Parathyroid adenoma (tissue), 2 donors: Measurements from ENCODE around the gene LAMC1.

ENCODE experiments used
- H2AFZ ChIP-seq: fragments of 300-600 bp; sonication (generic); one replicate; pipeline ENCODE4 v1.7.0; 2017; ENCODE audit warnings: antibody characterized with exemption, mild to moderate bottlenecking
- H3K27ac ChIP-seq: fragments of 300-600 bp; sonication (generic); one replicate; pipeline ENCODE4 v1.7.0; 2017
- H3K27me3 ChIP-seq: fragments of 300-600 bp; sonication (generic); one replicate; pipeline ENCODE4 v1.7.0; 2017; ENCODE audit warnings: low read length; ENCODE audit not compliant: control insufficient read depth, insufficient read depth
- H3K36me3 ChIP-seq: fragments of 300-600 bp; sonication (generic); one replicate; pipeline ENCODE4 v1.7.0; 2017; ENCODE audit warnings: low read length; ENCODE audit not compliant: control insufficient read depth, insufficient read depth
- H3K4me1 ChIP-seq: fragments of 300-600 bp; sonication (generic); one replicate; pipeline ENCODE4 v1.7.0; 2017; ENCODE audit warnings: control low read depth
- H3K4me2 ChIP-seq: fragments of 300-600 bp; sonication (generic); one replicate; pipeline ENCODE4 v1.7.0; 2017; ENCODE audit warnings: low read length
- H3K4me3 ChIP-seq: fragments of 300-600 bp; sonication (generic); one replicate; pipeline ENCODE4 v1.7.0; 2017; ENCODE audit warnings: low read depth, low read length
- H3K79me2 ChIP-seq: fragments of 300-600 bp; sonication (generic); one replicate; pipeline ENCODE4 v1.7.0; 2017; ENCODE audit warnings: control low read depth
- H3K9ac ChIP-seq: fragments of 300-600 bp; sonication (generic); one replicate; pipeline ENCODE4 v1.7.0; 2017; ENCODE audit warnings: mild to moderate bottlenecking
- H3K9me3 ChIP-seq: fragments of 300-600 bp; sonication (generic); one replicate; pipeline ENCODE4 v1.7.0; 2017; ENCODE audit warnings: low read length; ENCODE audit not compliant: control insufficient read depth
- TF ChIP-seq, protein P1 (sequence below): fragments of 300-600 bp; sonication (generic); IDR thresholded peaks from one replicate; pipeline ENCODE4 v1.7.0; 2017; ENCODE audit warnings: antibody characterized with exemption, mild to moderate bottlenecking
- donor health status: primary hyperparathyroidism.

LAMC1 gene

DNA sequence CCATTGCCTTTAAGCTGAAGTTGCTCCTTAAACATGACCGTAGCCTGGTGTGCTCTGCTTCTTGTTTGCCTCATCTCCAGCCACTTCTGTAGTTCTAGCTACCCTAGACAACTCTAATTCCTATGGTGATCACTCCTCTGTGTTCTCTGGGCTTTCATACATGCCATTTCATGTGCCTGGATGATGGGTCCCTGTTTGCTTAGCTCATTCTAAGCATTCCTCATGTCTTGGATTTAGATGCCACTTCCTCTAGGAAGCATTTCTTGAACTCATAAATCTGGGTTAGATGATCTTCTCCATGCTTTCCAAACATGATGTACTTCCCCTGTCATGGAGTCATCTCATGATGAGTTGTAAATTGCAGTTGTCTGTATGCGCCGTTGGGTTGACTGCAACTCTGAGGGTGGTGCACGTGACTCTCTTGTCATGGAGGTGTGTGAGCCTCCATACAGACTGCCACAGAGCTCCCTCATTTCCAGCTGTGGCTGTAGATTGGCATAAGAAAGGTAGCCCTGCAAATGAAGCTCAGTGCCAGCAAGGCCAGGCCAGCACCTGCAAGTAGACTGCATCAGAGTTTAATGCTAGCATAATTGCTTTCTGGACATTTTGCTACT is 77.2 kb downstream of the LAMC1 start:
- H3K4me3 ChIP-seq, result no peak overlapping the region
- H3K9ac ChIP-seq, result no peak overlapping the region
- no peaks in the 10 kb centered on the region for H3K4me1 ChIP-seq
- no peaks in the 10 kb centered on the region for H3K36me3 ChIP-seq
- H3K4me2 ChIP-seq, result no peak overlapping the region
- H2AFZ ChIP-seq, result no peak overlapping the region
- H3K79me2 ChIP-seq, result peaks cover 3% of the 10 kb centered on the region
- no peak overlapping the region for H3K27ac ChIP-seq
- H3K27me3 ChIP-seq, result no peaks in the 10 kb centered on the region
- TF ChIP-seq, protein P1, sequence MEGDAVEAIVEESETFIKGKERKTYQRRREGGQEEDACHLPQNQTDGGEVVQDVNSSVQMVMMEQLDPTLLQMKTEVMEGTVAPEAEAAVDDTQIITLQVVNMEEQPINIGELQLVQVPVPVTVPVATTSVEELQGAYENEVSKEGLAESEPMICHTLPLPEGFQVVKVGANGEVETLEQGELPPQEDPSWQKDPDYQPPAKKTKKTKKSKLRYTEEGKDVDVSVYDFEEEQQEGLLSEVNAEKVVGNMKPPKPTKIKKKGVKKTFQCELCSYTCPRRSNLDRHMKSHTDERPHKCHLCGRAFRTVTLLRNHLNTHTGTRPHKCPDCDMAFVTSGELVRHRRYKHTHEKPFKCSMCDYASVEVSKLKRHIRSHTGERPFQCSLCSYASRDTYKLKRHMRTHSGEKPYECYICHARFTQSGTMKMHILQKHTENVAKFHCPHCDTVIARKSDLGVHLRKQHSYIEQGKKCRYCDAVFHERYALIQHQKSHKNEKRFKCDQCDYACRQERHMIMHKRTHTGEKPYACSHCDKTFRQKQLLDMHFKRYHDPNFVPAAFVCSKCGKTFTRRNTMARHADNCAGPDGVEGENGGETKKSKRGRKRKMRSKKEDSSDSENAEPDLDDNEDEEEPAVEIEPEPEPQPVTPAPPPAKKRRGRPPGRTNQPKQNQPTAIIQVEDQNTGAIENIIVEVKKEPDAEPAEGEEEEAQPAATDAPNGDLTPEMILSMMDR, result no peak
- no peaks in the 10 kb centered on the region for H3K9me3 ChIP-seq

DNA sequence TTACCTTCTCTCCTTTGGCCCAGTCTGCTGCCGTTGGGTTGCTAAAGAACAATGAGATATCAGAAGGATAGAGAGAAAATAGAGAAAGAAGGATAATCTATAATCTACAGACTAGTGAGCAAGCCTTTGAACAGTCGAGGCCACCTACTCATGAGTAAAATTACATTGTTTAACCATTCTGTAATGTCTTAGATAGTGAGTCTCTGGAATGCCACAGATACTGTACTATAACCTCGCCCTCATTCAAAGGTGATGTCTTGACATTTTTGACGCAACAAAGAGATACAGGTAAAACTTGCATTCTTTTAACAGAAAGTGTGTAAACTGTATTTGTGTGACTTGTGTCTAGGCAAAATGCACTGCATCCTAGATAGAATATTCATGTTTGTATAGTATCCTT is 77.9 kb downstream of the LAMC1 start:
- Histone ChIP-seq H3K4me3 (no peak overlapping the region), H3K4me1 (no peaks in the 10 kb centered on the region), H3K9me3 (no peaks in the 10 kb centered on the region), H2AFZ (no peak overlapping the region), H3K27me3 (no peaks in the 10 kb centered on the region), H3K4me2 (no peak overlapping the region), H3K9ac (no peak overlapping the region), H3K36me3 (no peaks in the 10 kb centered on the region), H3K27ac (no peak overlapping the region), H3K79me2 (peaks cover 3% of the 10 kb centered on the region)
- TF ChIP-seq, protein P1, result no peak

DNA sequence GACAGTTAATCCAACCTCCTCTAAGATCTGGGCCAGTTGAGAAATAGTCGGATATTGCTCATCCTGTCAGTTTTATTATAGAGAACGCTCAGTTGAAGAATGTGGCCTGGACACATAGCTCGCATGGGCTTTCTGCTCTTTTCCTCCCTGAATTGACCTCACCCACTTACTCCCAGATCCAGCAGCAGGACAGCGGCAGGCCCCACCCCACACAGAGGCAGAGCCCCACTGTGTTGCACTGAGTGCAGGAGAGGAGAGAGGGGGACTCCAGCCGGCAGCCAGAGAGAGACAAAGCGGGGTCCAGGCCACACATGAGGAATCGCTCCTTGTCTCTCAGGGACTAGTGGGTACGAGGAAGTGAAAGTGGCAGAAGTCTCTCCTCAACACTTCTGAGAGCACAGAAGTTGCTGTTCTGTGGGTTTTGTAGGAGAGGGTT is 78.6 kb downstream of the LAMC1 start:
- no peak overlapping the region for H3K27ac ChIP-seq

DNA sequence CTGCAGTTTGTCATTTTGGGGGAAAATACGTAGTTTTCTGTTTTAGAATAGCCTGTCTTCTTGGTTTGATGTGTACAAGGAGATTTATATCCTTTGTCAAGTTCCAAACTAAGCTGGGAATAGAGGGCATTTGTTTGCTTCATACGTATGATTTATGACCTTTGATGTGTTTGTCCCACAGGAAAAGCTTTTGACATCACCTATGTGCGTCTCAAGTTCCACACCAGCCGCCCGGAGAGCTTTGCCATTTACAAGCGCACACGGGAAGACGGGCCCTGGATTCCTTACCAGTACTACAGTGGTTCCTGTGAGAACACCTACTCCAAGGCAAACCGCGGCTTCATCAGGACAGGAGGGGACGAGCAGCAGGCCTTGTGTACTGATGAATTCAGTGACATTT is 79.9 kb downstream of the LAMC1 start:
- Histone ChIP-seq H3K79me2 (peaks cover 3% of the 10 kb centered on the region), H3K9me3 (no peaks in the 10 kb centered on the region), H3K9ac (no peak overlapping the region), H3K4me2 (no peak overlapping the region), H3K4me3 (no peak overlapping the region), H3K36me3 (no peaks in the 10 kb centered on the region), H3K27me3 (no peaks in the 10 kb centered on the region), H3K27ac (no peak overlapping the region), H3K4me1 (no peaks in the 10 kb centered on the region), H2AFZ (no peak overlapping the region)
- TF ChIP-seq, protein P1, result no peak

More for the DNA sequence above, 78.6 kb downstream of the LAMC1 start:
- H3K27me3 ChIP-seq, result no peaks in the 10 kb centered on the region
- no peaks in the 10 kb centered on the region for H3K36me3 ChIP-seq
- TF ChIP-seq, protein P1, result no peak
- no peaks in the 10 kb centered on the region for H3K9me3 ChIP-seq
- no peak overlapping the region for H3K4me2 ChIP-seq
- no peak overlapping the region for H3K4me3 ChIP-seq
- no peak overlapping the region for H2AFZ ChIP-seq
- H3K79me2 ChIP-seq, result peaks cover 3% of the 10 kb centered on the region
- no peak overlapping the region for H3K9ac ChIP-seq
- no peaks in the 10 kb centered on the region for H3K4me1 ChIP-seq

DNA sequence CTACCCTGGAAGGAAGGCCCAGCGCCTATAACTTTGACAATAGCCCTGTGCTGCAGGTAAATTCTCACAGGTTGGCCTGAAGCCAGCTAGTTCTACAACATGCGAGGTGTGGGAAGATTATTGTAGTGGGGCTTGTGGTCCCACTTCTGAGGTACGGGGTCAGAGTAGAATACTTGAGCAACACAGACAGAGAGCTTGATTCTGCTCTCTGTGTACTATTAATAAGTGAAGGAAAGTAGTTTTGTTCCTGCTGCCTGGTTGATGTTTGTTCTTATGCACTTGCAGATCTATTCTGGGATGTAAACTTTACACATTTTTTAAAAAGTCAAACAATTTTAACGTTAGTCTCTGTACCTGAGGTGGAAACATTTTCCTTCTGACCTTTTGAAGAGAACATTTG is 80.4 kb downstream of the LAMC1 start:
- H3K4me3 ChIP-seq, result no peak overlapping the region
- TF ChIP-seq, protein P1, result no peak
- no peak overlapping the region for H3K9ac ChIP-seq
- H3K36me3 ChIP-seq, result no peaks in the 10 kb centered on the region
- no peaks in the 10 kb centered on the region for H3K4me1 ChIP-seq
- no peak overlapping the region for H3K27ac ChIP-seq
- no peak overlapping the region for H2AFZ ChIP-seq
- peaks cover 3% of the 10 kb centered on the region for H3K79me2 ChIP-seq
- H3K4me2 ChIP-seq, result no peak overlapping the region
- H3K9me3 ChIP-seq, result no peaks in the 10 kb centered on the region
- H3K27me3 ChIP-seq, result no peaks in the 10 kb centered on the region
